T-helper 22 cell (primary cell): ENCODE measurements around the gene NAA60.
"Not testable (repeated sequence)": the region's sequence is repeated elsewhere in the genome, so short reads cannot be mapped to it uniquely, and the experiment has no call there.

Experiments
- DNase-seq: peaks from one replicate; pipeline ENCODE4 v3.0.0-alpha.2; 2020; ENCODE audit warnings: low read depth

NAA60 gene

GRCh38 chr16:3484318-3485096 is 41.0 kb downstream of the NAA60 start:
- DNase-seq, result no peak

GRCh38 chr16:3485097-3485745 is 41.7 kb downstream of the NAA60 start:
- no peak for DNase-seq

- no peak for DNase-seq
These were observed 42.5 kb downstream of the NAA60 start for GRCh38 chr16:3485821-3486505.

- DNase-seq, result no peak
These were observed 43.2 kb downstream of the NAA60 start for GRCh38 chr16:3486506-3487215.

GRCh38 chr16:3487521-3488410 is 44.3 kb downstream of the NAA60 start:
- no peak for DNase-seq

- no peak for DNase-seq
These were observed 45.3 kb downstream of the NAA60 start for GRCh38 chr16:3488801-3489200.

GRCh38 chr16:3490911-3491629 is 47.6 kb downstream of the NAA60 start:
- no peak for DNase-seq

- no peak for DNase-seq
These were observed 48.9 kb downstream of the NAA60 start for GRCh38 chr16:3492356-3492755.

- no peak for DNase-seq
These were observed 51.0 kb downstream of the NAA60 start for GRCh38 chr16:3494386-3494973.

- no peak for DNase-seq
These were observed 51.7 kb downstream of the NAA60 start, which contains the start of gene C16orf90 for GRCh38 chr16:3495176-3495575. Gene C16orf90 (minus strand): TSS chr16:3495489. CDS start chr16:3495421, 68 bp downstream.

GRCh38 chr16:3496386-3496785 is 52.9 kb downstream of the NAA60 start:
- no peak for DNase-seq

GRCh38 chr16:3497771-3498170 is 54.3 kb downstream of the NAA60 start:
- no peak for DNase-seq

- no peak for DNase-seq
These were observed 55.5 kb downstream of the NAA60 start for GRCh38 chr16:3498988-3499387.

- DNase-seq, result not testable (repeated sequence)
These were observed 57.9 kb downstream of the NAA60 start for GRCh38 chr16:3501412-3501761.

- DNase-seq, result no peak
These were observed 58.4 kb downstream of the NAA60 start for GRCh38 chr16:3501783-3502400.

- DNase-seq, result no peak
These were observed 60.0 kb downstream of the NAA60 start for GRCh38 chr16:3503523-3503922.

- no peak for DNase-seq
These were observed 65.3 kb downstream of the NAA60 start for GRCh38 chr16:3508736-3509135.

- DNase-seq, result peak; percentile 54
These were observed 66.0 kb downstream of the NAA60 start for GRCh38 chr16:3509470-3509928.

- DNase-seq, result no peak
These were observed 66.9 kb downstream of the NAA60 start for GRCh38 chr16:3510416-3510815.
